Measurements from ENCODE around the gene MIF.

DNA sequence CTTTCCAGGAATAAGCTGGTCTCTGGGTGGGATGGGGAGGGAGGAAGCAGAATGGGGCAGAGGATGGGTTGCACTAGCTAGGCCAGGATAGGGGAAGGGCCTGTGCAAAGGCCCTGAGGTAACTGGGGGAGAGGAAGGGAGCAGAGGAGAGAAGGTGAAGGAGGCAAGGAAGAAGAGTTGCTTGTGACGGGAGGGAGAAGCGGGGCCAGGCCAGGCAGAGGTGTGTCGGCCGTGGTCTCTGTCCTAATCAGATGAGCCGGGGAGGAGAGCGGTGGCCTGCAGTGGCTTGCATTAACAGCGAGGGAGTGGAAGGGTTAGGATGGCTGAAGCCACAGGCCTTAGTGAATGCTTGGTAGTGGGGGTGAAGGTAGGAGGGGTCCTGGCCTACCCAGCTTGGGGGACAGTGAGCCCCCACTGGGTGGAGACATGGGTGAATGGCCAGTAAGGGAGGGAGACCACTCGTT, 49.4 kb upstream of the MIF start:
- TF ChIP-seq SUZ12 (IDR thresholded peaks at IDR 0.05) (no peak), FOXM1 (IDR thresholded peaks at IDR 0.05; ENCODE audit: borderline replicate concordance) (no peak), BHLHE40 (IDR thresholded peaks at IDR 0.05; ENCODE audit: borderline replicate concordance) (no peak)
